ENCODE measurements around the gene PBX1. TPM values are rescaled to one million over a fixed set of nuclear protein-coding genes. Genes with fewer than 3 reads are reported as not detected.

The PBX1 gene
- total and polyA plus RNA-seq, 7 donors = 6.7 to 168 (median 118) TPM

GRCh38 chr1:164880644-164881043, 321.7 kb downstream of the PBX1 start:
- Histone ChIP-seq H3K27ac (no peak overlapping the region), H3K9me3 (no peaks in the 10 kb centered on the region), H3K27me3 (no peaks in the 10 kb centered on the region), H3K4me1 (peaks cover 0 to 20% (median 5%) of the 10 kb centered on the region in 4 donors), H3K4me3 (no peak overlapping the region), H3K36me3 (no peaks in the 10 kb centered on the region)
- WGBS, 2 donors = 94 to 95% methylated on average over 2 of the region's 2 CpGs
- DNase-seq = no peak
- TF ChIP-seq POLR2A (IDR thresholded peaks at IDR 0.05) (no peak), POLR2AphosphoS5 (IDR thresholded peaks at IDR 0.05) (no peak), CTCF (IDR thresholded peaks at IDR 0.05) (no peak), EP300 (IDR thresholded peaks at IDR 0.05) (no peak)
- intact Hi-C loops (cut with DNase I) = no loop called here

- intact Hi-C loops (cut with DNase I) = no loop called here
- no peak for TF ChIP-seq POLR2A (IDR thresholded peaks at IDR 0.05)
- WGBS, 2 donors = 90% methylated on average over 4 of the region's 4 CpGs
- Histone ChIP-seq H3K9me3 (no peaks in the 10 kb centered on the region), H3K36me3 (no peaks in the 10 kb centered on the region), H3K4me1 (peaks cover 0 to 2% (median 0%) of the 10 kb centered on the region in 4 donors), H3K4me3 (no peak overlapping the region), H3K27ac (no peak overlapping the region), H3K27me3 (no peaks in the 10 kb centered on the region)
- DNase-seq = no peak
These were observed 326.3 kb downstream of the PBX1 start for GRCh38 chr1:164885311-164885710.

- H3K9me3 ChIP-seq = no peaks in the 10 kb centered on the region
- intact Hi-C loops (cut with DNase I) = no loop called here
- H3K4me3 ChIP-seq = no peak overlapping the region
- no peak overlapping the region for H3K27ac ChIP-seq
- H3K27me3 ChIP-seq = no peaks in the 10 kb centered on the region
- 98 to 100% methylated on average over 1 of the region's 1 CpG for WGBS, 2 donors
- H3K4me1 ChIP-seq = no peaks in the 10 kb centered on the region
- TF ChIP-seq POLR2AphosphoS5 (IDR thresholded peaks at IDR 0.05) (no peak), POLR2A (IDR thresholded peaks at IDR 0.05) (no peak), CTCF (IDR thresholded peaks at IDR 0.05) (no peak), EP300 (IDR thresholded peaks at IDR 0.05) (no peak)
- H3K36me3 ChIP-seq = no peaks in the 10 kb centered on the region
- no peak for DNase-seq
These were observed 327.1 kb downstream of the PBX1 start for GRCh38 chr1:164886101-164886500.

- H3K36me3 ChIP-seq = no peaks in the 10 kb centered on the region
- H3K4me3 ChIP-seq = no peak overlapping the region
- intact Hi-C loops (cut with DNase I) = no loop called here
- no peak for DNase-seq
- no peak for TF ChIP-seq POLR2AphosphoS5 (IDR thresholded peaks at IDR 0.05)
- no peak for TF ChIP-seq POLR2A (IDR thresholded peaks at IDR 0.05)
- TF ChIP-seq EP300 (IDR thresholded peaks at IDR 0.05) = no peak
- TF ChIP-seq CTCF (IDR thresholded peaks at IDR 0.05) = no peak
- no peaks in the 10 kb centered on the region for H3K9me3 ChIP-seq
- H3K27ac ChIP-seq = no peak overlapping the region
- no peaks in the 10 kb centered on the region for H3K27me3 ChIP-seq
- H3K4me1 ChIP-seq = no peaks in the 10 kb centered on the region
These were observed 332.6 kb downstream of the PBX1 start for GRCh38 chr1:164891615-164892014.

GRCh38 chr1:164895026-164895912, 336.3 kb downstream of the PBX1 start:
- no peak overlapping the region for H3K27ac ChIP-seq
- no peaks in the 10 kb centered on the region for H3K36me3 ChIP-seq
- H3K4me1 ChIP-seq = no peaks in the 10 kb centered on the region
- intact Hi-C loops (cut with DNase I) = no loop called here
- WGBS, 2 donors = 55 to 71% methylated on average over 8 of the region's 8 CpGs
- TF ChIP-seq POLR2AphosphoS5 (IDR thresholded peaks at IDR 0.05) (no peak), POLR2A (IDR thresholded peaks at IDR 0.05) (no peak), CTCF (IDR thresholded peaks at IDR 0.05) (no peak), EP300 (IDR thresholded peaks at IDR 0.05) (no peak)
- H3K9me3 ChIP-seq = no peaks in the 10 kb centered on the region
- H3K4me3 ChIP-seq = no peak overlapping the region
- no peak for DNase-seq
- no peaks in the 10 kb centered on the region for H3K27me3 ChIP-seq

Measured in sigmoid colon (tissue), 7 donors.